Uterus (tissue), 2 donors: ENCODE results near the gene CD300A.

ENCODE experiments used
- POLR2A ChIP-seq, 2 donors: fragments of 450-650 bp; IDR thresholded peaks; one replicate each; pipeline ENCODE4 v1.6.1; 2016; ENCODE audit warnings: antibody characterized with exemption in 2 of 2, mild to moderate bottlenecking in 1 of 2, moderate library complexity in 1 of 2
- TF ChIP-seq, protein P1 (sequence below), 4 experiments: fragments of 200-600 bp in 2 of 4; fragments of 450-650 bp in 2 of 4; sonication (generic) in 2 of 4; IDR thresholded peaks; one replicate each; pipeline ENCODE4 v1.5.1; 2016 to 2019; ENCODE audit warnings: antibody characterized with exemption in 4 of 4, mild to moderate bottlenecking in 2 of 4, moderate library complexity in 1 of 4

DNA sequence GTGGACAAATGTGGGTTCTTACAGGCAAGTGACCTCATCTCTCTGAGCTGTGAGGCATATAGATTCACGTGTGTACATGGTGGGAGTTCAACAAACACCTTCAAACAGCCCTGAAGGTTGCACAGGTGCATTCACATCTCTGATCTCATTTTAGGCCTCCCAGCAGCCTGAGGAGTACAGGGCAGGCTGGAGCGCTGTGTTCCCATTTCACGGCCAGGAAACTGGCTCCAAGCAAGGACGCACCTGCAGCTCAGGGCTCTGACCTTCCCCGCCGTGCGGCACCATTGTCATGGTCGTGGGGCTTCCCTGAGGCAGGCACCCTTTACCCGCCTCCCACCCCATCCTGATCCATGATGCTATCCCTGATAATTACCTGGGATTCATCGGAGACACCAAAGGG is 4.8 kb upstream of the CD300A start:
- TF ChIP-seq, protein P1, sequence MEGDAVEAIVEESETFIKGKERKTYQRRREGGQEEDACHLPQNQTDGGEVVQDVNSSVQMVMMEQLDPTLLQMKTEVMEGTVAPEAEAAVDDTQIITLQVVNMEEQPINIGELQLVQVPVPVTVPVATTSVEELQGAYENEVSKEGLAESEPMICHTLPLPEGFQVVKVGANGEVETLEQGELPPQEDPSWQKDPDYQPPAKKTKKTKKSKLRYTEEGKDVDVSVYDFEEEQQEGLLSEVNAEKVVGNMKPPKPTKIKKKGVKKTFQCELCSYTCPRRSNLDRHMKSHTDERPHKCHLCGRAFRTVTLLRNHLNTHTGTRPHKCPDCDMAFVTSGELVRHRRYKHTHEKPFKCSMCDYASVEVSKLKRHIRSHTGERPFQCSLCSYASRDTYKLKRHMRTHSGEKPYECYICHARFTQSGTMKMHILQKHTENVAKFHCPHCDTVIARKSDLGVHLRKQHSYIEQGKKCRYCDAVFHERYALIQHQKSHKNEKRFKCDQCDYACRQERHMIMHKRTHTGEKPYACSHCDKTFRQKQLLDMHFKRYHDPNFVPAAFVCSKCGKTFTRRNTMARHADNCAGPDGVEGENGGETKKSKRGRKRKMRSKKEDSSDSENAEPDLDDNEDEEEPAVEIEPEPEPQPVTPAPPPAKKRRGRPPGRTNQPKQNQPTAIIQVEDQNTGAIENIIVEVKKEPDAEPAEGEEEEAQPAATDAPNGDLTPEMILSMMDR (IDR thresholded peaks at IDR 0.05) = no peak
- TF ChIP-seq POLR2A (IDR thresholded peaks at IDR 0.05) = no peak
